GDM1 (cell line): Measurements from ENCODE around the gene DHX15.

Experiments
- DNase-seq: peaks from one replicate; lab custom pipeline; 2025; lab: John Stamatoyannopoulos, UW

DHX15 gene

GRCh38 chr4:24584211-24584850 is at the start of gene DHX15:
DHX15 (minus strand) TSS chr4:24584554; CDS start chr4:24584393, 161 bp downstream.
- peak; percentile 95 for DNase-seq

DNA sequence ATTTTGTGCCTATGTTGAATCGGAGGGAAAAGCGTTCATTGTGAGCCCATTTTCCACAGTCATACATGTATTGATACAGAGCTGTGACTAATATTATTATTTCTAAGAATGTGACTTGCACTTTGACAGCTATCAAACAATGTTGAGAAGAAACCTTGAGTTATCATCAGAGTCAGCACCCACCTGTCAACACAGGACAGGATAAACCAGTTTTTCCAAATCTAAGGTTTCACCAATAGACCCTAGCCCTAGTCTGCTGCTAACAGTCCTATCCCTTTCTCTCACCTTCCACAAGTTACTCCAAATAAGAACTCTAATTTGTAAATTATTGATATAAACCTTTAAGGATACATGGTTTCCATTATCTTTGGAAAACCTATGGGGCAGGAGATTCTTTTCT is 47.7 kb upstream of the DHX15 start:
- no peak for DNase-seq

DNA sequence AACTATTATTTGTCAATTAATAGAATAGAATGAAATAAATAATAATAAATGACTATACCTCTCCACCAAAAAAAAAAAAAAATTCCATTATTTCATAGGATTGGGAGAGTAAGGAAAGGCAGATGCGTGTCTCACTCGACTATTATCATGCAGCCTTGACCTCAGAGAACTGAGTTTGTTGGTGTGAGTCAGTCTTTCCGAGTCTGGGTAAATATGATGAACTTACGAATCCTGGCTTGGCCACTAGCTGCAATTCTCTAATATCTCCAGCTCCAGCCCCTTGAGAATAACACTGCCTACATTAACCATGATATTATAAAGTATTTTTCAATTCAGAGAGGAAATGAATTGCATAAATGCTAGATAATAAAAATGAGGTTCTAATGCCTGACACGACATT is 46.6 kb upstream of the DHX15 start:
- DNase-seq, result no peak

DNA sequence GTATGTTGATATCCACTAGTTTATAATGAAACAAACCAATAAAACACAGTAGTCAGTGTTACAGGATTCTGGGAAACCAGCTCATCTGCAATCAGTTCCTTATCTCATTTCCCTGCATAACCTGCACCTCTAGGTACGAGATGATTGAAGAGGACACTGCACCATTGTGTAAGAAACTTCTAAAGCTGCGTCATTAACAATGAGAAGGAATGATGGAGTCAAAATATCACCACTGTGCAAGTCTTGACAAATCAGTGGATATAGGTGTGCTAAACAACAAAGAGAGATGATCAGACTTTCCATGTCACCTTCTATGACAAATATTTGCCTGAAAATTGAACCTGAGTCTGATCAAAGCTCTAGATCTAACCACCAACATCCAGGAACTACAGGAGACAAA is 40.7 kb upstream of the DHX15 start:
- no peak for DNase-seq

- DNase-seq, result no peak
These were observed 40.0 kb upstream of the DHX15 start for GRCh38 chr4:24624381-24624780.

GRCh38 chr4:24622146-24622834 is 37.9 kb upstream of the DHX15 start:
- DNase-seq, result no peak

DNA sequence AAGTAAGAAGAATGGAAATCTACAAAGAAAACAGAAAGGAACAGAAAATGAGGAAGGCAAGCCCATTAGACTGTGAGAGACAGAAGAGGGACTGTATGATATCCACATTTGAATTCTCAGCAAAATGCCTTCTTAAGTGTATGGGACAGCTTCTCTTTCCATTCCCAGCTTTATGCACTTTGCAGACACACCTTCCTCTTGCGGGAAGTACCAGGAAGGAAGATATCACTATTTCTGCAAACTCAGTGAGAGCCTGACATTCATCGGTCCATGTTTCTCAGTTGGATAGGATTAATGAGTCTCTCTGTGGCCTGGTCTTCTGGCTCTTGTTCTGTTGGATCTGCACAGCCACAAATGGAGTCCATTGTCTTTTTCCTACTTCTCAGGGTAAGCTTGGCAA is 31.6 kb upstream of the DHX15 start:
- DNase-seq, result no peak

DNA sequence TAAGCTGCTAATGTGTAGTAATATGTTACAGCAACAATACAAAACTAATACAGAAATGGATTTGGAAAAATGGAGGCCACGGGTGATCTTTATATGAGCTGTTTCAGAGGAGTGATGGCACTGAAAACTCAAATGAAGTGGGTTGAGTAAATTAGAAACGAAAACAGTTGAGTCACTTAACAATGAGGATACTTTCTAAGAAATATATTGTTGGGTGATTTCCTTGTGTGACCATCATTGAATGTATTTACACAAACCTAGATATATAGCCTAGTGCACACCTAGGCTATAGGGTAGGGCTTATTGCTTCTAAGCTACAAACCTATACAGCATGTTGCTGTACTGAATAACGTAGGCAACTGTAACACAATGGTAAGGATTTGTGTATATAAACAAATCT is 30.5 kb upstream of the DHX15 start:
- DNase-seq, result no peak

DNA sequence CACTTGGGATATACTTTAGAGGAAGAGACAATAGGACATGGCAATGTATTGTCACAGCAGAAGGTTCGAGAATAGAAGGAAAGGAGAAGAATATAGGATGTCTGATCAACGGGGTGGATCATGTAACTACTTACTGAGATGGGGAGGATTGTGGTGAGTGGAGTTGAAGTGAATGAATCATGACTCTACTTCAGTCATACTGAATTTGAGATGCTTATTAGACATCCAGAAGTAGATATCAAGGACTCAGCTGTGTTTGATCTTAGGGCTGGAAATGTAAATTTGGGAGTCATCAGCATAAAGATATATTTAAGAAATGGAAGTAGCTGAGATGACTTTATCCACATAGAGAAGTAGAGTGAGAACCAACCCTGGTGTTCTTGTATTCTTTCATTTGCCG is 29.1 kb upstream of the DHX15 start:
- DNase-seq, result no peak

DNA sequence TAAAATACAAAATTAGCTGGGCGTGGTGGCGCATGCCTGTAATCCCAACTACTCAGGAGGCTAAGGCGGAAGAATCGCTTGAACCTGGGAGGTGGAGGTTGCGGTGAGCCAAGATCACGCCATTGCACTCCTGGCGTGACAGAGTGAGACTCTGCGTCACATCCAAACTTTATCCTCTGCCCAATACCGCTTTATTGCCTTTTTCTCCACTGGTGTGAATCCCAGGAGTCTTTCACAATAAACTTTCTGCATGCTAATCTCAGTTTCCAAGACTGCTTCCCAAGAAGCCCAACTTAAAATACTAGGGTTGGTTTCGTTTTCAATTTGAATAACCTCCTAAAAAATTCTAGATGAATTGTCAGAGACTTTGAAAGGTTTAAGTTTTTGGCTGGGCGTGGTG is 27.2 kb upstream of the DHX15 start:
- DNase-seq, result no peak

GRCh38 chr4:24607334-24607733 is 23.0 kb upstream of the DHX15 start:
- DNase-seq, result no peak

DNA sequence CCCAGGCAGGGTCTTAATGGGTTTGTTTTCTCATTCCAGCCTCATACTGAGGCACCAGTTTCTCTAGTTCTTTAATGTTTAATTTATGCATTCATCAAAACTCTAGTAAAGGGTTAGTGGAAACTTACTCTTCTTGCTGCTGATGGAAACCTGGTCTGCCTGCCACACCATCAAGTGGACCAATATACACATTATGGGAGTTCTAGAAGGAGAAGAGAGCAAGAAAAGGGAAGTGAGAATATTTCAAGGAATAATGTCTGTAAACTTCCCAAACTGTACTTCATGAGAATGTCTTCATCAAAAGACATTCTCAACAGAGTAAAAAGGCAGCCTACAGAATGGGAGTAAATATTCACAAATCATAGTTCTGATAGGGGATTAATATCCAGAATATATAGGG is 20.9 kb upstream of the DHX15 start:
- no peak for DNase-seq

DNA sequence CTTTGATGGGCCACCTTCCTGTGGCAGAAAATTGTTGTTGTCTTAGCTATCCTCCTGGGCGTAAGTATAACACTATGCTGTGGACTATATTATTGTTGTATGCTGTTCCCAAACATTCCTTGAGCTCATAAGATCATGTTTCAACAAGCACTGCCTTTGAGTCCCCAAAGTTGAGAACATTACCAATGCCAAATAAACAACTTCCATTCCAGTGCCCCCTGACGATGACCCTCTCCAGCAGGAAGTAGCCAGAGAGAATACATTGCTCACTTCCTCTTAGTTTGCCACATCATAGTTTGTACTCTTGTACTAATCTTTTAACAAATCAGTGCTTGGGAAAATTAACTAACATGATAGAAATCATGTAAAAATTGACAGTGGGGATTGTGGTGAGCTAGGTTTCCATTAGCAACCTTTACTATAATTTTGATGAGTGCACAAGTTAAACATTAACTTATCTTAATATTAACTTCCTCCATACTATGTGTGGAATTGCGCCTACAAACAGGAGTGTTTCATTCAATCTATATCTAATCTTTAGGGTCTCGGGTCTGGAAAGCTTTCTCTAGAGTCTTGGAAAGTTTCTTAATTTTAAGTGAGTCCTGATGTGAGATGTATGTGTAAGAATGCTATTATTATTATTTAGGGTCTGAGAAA is 20.3 kb upstream of the DHX15 start:
- DNase-seq, result no peak

GRCh38 chr4:24603343-24603742 is 19.0 kb upstream of the DHX15 start:
- DNase-seq, result no peak

DNA sequence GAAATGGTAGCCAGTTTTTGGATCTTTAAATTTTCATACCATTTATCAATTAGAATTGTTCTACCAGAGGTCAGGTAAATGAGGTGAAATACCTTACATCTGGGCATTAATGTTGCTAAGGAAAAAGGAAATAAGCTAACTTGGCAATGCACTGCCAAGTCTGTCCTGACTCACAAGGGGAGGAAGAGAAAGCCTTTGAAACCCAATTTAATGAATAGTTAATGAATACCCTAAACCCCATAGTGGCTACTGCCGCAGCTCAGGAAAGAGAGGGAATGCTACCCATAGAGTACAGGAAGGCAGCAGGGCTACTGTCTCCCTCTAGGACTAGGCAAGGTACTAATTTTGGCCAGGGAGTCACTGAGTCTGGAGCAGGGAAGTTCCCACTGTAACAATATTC is 16.8 kb upstream of the DHX15 start:
- DNase-seq, result no peak

- no peak for DNase-seq
These were observed 14.9 kb upstream of the DHX15 start for GRCh38 chr4:24599275-24599674.

GRCh38 chr4:24598025-24598424 is 13.7 kb upstream of the DHX15 start:
- DNase-seq, result no peak

GRCh38 chr4:24595659-24596058 is 11.3 kb upstream of the DHX15 start:
- no peak for DNase-seq

- no peak for DNase-seq
These were observed 10.5 kb upstream of the DHX15 start for GRCh38 chr4:24594887-24595286.

DNA sequence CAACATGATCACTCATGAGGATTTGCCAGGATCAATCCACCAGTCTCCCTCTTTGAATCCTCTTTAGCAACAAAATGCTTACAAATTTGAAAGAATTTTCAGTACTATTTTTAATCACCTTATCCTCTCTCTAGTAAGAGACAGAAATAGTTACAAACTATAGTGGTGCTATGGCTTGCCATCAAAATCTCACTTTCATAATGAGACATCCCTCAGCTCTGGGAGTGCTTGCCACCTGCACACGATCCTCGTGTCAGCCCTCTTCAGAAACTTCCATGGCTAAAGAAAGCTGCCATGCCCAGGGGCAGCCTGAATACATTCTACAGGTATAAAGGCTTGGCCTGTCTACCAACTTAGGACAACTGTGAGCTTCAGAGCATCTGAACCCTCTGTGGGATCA is 5.1 kb upstream of the DHX15 start:
- no peak for DNase-seq

GRCh38 chr4:24588216-24588954 is 4.0 kb upstream of the DHX15 start:
- no peak for DNase-seq

GRCh38 chr4:24583451-24584210 is 723 bp downstream of the DHX15 start:
- peak; percentile 17 for DNase-seq
